ENCODE results near the gene ANKRD11.
"Not testable (repeated sequence)": the region's sequence is repeated elsewhere in the genome, so short reads cannot be mapped to it uniquely, and the experiment has no call there.

Gene ANKRD11

DNA sequence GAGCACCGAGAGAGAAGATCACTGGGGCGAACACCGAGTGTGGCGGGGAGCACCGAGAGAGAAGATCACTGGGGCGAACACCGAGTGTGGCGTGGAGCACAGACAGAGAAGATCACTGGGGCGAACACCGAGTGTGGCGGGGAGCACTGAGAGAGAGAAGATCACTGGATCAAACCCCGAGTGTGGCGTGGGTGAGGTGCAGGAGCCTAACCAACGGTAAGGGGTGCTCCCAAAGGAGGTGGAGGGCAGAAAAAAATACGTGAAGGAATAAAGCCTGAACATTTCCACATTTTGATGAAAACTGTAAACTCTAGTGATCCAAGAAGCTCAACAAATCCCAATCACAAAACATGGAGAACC is 100.2 kb downstream of the ANKRD11 start:
- DNase-seq (ENCODE audit: extremely low spot score, insufficient read length, low read depth); FAIRE-seq: not testable (repeated sequence)

DNA sequence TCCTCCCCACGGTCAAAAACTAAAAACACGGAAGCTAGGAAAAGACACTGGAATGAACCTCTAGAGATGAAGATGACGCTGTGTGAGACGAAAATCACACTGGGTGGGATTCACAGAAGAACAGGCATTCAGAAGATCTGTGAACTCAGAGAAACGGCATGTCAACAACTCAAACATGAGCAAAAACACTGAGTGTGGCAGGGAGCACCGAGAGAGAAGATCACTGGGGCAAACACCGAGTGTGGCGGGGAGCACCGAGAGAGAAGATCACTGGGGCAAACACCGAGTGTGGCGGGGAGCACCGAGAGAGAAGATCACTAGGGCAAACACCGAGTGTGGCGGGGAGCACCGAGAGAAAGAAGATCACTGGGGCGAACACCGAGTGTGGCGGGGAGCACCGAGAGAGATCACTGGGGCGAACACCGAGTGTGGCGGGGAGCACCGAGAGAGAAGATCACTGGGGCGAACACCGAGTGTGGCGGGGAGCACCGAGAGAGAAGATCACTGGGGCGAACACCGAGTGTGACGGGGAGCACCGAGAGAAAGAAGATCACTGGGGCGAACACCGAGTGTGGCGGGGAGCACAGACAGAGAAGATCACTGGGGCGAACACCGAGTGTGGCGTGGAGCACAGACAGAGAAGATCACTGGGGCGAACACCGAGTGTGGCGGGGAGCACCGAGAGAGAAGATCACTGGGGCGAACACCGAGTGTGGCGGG is 100.7 kb downstream of the ANKRD11 start:
- not testable (repeated sequence) for FAIRE-seq; DNase-seq (ENCODE audit: extremely low spot score, insufficient read length, low read depth)

DNA sequence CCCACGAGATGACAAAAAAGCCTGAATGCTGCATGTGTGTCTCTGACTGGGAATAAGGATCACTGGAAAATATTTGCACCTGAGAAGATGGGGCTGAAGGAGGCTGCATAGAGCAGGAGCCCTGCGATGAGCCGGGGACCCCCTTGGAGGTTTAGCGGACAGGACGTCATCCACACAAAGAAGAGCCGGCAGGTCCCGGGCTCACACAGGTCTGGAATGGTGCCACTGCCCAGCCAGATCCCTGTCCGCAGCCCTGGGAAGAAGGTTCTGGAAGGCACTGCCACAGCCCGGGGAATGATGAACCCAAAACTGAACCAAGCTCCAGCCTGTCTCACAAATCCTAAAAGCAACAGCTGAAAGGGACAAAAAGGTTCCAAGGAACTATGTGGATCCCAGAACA is 101.8 kb downstream of the ANKRD11 start:
- DNase-seq (ENCODE audit: extremely low spot score, insufficient read length, low read depth) (no peak), FAIRE-seq (no peak)

DNA sequence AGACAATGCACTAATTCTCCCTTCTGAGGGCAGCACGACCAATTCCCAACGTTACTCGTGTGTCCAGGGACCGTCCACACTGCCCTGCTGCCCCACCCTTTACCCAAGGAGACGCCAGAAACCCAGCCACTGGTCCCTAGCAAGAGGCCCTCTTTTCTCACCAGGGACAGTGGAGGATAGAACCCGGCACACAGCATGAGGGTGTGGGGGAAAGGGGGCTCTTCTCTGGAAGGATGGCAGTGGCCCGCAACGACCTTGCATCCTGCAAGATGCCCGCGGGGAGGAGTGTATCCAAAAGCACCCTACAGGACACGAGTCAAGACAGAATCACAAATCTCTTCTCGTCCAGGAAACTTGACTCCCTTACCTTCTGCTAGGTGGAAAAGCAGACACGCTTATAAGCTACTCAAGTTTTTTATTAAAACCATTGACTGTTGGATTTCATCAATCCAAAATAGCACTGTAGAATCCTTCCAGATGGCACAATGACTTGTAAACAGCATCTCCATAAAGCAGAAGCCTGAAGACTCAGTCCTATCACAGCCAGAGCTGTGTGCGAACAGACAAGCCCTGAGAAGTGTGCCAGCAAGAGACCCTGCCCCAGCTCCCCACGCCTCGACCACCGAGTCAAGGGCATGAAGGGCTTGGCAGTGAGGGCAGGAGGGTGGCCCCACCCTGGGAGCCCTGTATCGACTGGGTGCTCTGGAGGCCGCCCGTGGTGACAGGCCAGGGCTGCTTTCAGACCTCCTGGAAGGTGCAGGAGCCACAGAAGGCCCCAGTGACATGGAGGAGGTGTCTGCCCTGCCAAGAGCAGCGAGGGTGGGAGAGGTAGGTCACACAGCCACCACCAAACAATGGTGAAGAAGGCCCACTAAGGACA is 103.8 kb downstream of the ANKRD11 start:
- no peak for DNase-seq (ENCODE audit: extremely low spot score, insufficient read length, low read depth)
- FAIRE-seq = no peak

DNA sequence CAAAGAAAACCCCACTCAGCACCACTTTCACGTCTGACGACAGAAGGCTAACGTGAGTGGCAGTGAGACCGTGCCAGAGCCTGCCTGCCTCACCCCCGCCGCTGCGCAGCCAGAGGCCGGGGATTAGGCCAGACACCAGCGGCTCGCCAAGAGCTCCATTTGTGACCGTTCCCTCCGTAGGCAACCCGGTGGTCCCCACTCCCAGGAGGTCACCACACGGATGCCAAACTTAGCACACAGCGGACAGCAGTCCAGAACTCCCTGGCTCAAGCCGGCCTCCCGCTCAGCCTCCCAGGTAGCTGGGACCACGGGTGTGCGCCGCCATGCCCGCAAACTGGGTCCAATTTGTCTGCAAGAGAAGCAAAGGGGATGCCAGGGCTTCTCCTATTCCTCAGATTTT is 104.6 kb downstream of the ANKRD11 start:
- FAIRE-seq (no peak), DNase-seq (ENCODE audit: extremely low spot score, insufficient read length, low read depth) (no peak)

DNA sequence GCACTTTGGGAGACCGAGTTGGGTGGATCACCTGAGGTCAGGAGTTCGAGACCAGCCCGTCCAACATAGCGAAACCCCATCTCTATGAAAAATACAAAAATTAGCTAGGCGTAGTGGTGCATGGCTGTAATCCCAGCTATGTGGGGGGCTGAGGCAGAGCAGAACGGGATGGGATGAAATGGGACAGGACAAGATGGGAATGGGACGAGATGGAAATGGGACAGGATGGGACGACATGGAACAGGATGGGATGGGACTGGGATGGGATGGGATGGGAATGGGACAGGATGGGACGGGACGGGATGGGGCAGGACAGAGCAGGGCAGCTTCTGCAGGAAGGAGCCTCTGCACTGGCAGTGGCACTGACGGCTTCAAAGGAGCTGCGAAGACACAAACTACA is 106.1 kb downstream of the ANKRD11 start:
- FAIRE-seq (no peak), DNase-seq (ENCODE audit: extremely low spot score, insufficient read length, low read depth) (no peak)

DNA sequence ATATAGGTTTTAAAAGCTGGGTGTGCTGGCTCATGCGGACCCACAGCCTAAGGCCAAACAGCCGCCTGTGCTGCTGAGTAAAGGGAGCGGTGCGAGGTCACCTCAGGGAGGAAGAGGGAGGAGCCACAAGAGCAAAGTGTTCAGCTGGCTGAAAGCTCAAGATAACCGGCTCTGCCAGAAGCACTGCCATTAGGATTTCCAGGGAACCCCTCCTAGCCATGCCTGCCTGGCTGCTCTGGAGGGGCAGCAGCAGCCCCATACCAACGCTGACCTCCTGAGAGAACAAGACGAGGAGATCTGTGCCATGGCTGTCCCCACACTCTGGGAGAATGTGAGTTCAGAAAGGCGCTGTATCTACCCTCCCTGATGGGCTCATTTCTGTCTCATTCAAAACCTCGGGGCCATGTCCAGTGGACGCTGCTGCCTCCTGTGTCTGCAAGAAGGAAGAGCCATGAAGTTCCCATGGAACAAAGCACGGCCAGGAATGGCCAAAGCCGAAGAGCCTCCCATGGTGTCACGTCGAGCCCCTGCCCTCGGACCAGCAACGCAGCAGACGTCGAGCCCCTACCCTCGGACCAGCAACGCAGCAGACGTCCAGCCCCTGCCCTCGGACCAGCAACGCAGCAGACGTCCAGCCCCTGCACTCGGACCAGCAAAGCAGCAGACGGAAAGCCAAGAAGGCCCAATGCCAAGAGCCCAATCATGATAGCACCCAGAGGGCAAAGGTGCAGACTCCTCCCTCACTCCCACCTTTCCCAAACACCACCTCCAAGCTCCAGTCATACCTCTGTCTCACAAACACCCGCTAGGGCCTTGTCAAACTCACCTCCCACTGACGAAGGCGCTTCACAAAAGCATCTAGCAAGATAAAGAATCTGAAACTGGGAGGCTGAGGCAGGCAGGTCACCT is 107.0 kb downstream of the ANKRD11 start:
- no peak for DNase-seq (ENCODE audit: extremely low spot score, insufficient read length, low read depth)
- FAIRE-seq = no peak

DNA sequence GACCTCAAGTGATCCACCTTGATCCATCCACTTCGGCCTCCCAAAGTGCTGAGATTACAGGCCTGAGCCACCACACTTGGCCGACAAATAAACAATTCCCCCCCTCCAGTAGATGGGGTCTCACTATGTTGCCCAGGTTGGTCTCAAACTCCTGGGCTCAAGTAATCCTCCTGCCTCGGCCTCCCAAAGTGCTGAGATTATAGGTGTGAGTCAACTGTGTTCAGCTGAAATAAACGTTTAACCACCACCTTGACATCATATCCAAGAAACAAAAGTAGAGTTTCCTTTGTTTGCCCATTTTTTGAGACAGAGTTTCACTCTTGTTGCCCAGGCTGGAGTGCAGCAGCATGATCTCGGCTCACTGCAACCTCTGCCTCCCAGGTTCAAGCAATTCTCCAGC is 107.8 kb downstream of the ANKRD11 start:
- not testable (repeated sequence) for FAIRE-seq; DNase-seq (ENCODE audit: extremely low spot score, insufficient read length, low read depth)

DNA sequence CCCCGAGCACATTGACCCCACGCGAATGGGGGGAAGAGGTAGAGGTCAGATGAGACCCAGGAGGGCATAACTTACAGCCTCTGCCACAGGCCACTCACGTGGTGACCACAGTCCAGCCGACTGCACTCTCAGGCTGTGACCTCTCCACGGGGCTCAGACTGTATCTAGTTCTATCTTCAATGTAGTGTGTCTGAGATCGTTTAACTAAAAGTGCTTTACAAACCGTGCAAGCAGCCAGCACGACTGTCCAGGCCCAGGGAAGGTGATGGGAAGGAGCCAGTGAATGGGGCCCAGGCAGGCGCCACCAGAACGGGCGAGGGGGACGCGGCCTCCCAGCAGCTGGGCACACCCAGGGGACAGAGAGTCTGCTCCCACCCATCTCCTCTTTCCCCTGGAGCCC is 108.6 kb downstream of the ANKRD11 start:
- FAIRE-seq = no peak
- no peak for DNase-seq (ENCODE audit: extremely low spot score, insufficient read length, low read depth)

DNA sequence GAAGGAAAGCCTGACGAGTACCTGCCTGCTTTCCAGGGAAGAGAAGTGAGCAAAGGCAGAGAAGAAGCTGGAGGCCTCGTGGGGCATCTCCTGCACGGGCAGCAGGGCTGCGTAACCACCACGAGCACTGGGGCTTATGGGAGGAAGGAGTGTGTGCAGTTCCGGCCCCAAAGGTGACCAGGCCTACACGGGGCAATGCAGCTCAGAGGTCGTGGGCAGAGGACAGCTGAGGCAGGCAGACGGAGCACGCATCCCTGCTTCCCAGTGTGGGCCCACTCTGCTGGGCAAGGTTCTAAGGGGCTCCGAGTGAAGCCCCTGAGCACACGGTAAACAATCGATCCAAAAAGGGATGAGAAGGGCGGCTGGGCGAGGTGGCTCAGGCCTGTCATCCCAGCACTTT is 109.7 kb downstream of the ANKRD11 start:
- FAIRE-seq (no peak), DNase-seq (ENCODE audit: extremely low spot score, insufficient read length, low read depth) (no peak)

DNA sequence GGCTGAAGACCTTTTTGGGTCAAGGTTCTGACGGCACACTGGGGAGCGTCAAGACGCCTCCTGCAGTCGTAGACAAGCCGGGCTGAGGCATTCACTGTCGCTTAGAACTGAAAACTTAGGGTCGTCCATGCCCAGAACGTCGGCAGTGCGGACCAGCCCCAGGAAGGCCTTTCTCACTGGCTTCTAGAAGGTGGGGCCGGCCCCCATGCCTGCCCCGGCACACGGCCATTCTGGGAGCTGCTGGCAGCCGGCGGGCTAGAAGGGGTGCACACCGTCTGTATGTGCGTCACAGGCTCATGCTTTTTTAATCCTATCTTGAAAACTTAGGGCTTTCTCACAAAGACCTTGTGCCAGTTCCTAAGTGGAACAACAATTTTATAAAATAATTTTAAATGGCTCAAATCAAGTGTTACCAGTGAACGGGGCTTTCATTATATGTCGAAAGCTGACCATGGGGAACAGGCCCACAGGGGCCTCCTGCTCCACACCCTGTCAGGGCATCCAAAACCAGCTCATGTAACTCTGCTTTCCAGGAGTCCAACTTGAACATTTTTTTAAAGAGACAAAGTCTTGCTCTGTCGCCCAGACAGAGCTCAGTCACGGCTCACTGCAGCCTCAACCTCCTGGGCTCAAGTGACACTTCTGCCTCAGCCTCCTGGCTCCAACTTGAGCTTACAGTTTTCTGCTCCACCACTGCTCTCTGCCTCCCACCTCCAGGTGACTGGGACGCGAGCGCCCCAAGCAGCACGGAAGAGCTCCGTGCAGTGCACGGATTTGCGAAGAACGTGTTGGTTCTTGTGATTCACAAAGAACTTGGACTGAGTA is 111.2 kb downstream of the ANKRD11 start:
- FAIRE-seq (peak; percentile 62), DNase-seq (ENCODE audit: extremely low spot score, insufficient read length, low read depth) (no peak)

DNA sequence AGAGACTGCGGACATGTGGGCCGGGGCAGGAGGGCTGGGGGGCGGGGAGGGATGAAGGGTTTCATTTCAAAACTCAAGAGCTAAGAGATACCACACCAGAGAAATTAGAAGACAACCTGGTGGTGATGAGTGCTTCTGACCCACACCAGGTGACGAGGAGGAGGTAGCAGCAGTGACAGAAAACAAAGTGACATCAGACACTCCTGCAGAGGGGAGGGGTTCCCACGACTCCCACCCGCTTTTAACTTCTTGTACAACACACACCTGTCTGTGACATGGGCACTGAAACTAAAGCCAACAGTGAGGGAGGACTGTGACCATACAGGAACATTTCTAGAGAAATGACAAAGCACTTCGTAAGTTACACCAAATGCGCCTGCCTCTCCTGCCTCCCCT is 112.9 kb downstream of the ANKRD11 start:
- FAIRE-seq (no peak), DNase-seq (ENCODE audit: extremely low spot score, insufficient read length, low read depth) (no peak)

DNA sequence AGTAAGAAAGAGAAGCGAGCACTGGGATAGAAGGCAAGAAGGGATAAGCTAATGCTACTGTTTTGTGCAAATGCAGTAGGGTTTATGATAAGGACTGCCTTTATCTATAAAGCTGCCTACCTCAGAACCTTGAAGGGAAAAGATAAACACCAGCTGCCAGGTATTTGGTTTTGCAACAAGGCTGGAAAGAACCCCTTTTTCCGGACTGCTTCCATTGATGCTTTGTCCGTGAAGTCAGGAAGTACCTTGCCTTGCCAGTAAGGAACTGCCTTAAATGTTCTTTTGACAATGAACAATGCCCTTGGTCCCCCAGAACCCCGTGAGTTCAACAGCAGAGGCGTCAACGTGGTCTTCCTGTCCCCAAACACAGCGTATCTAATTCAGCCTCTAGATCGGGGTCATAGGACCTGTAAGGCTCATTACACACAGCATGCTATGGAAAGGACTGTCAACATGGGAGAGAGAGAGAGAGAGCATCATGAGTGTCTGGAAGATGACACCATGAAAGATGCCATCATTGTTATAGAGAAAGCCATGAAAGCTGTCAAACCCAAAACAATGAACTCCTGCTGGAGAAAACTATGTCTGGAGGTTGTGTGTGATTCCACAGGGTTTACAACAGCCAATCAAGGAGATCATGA is 113.4 kb downstream of the ANKRD11 start:
- DNase-seq (ENCODE audit: extremely low spot score, insufficient read length, low read depth) = no peak
- FAIRE-seq = no peak

DNA sequence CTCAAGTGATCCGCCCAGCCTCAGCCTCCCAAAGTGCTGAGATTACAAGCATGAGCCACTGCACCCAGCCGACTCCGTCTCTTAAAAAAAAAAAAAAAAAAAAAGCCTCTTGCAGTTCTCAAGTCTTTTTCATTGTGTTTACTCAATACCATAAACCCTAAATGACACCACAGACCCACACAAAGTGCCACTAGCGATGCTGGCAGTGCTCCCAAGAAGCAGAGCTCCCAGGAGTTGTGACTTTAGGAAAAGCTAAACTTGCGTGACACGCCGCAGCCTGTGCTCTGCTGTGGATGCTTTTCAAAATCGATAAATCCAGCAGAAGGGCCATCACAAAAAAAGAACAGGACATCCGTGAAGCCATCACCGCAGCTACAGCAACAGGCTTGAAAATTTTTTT is 114.7 kb downstream of the ANKRD11 start:
- DNase-seq (ENCODE audit: extremely low spot score, insufficient read length, low read depth) (no peak), FAIRE-seq (no peak)

DNA sequence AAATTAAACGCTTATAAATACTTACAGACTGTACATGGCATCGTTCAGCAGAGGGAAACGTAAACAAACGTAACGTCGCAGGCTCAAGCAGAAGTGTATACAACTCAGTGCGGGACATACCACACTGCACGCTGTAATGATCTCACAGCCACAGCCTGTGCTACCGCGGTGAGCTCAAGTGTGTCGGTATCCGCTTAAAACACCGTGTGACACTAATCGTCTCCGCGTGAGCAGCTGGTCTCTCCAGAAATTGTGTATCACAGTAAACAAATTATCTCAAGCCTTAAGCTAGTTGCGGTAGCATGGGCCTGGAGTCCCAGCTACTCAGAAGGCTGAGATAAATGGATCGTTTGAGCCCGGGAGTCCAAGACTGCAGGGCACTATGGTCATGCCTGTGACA is 115.3 kb downstream of the ANKRD11 start:
- DNase-seq (ENCODE audit: extremely low spot score, insufficient read length, low read depth) = peak; percentile 23
- peak; percentile 83 for FAIRE-seq

DNA sequence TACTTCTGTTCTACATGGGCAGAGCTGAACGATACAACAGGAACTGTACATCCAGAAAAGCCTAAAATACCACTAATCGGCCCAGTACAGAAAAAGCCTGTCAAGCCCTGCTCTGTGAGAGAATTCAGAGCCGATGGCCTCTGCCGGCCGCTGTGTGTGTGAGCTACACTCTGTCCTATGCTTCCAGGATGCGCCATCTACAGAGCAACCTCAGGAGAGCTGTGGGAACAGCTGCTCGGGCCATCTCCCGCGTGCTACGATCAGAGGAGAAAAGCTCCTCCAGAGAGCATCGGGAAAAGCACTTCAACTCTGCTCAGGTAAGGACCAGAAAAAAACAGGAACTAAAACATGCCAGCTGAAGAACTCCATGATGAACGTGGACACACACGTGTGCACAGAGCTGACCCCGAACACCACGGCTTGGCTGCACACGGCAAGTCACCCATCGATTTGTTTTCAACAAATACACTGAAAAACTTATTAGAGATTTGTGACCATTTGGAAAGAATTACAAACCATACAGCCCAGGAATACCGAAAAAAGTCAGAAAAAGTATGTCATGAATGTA is 115.9 kb downstream of the ANKRD11 start:
- no peak for DNase-seq (ENCODE audit: extremely low spot score, insufficient read length, low read depth)
- FAIRE-seq = no peak

DNA sequence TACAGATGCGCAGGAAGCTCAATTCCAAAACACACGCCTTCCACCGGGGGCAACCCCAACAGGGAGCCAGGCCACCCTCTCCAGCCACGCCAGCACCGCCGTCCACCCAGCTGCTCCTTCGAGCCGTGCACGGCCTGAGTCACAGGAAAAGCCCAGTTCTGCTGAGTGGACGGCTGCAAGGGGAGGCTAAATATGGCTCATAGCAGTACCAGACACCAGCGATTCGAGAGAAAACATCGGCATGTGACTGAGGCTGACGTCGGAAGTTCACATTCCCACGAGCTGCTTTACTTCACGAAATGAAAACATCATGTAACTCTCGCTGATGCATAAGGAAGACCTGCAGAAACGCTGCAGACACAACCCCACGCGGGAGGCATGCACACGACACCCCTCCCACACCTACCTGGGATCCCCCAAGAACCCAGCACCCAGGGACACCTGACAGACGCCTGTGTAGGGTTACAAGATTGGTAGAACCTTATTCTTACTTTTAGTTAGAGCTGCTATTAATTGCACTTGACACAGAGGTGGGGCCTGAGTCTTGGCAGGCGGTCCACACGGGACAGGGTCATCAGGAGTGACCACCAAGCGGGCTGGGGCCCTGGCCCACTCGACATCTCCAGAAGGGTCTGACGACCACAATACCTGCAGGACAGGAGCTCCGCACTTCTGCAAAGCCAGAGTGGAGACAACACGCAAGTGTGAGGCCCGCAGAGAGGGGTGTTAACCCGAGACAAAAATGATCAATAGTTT is 116.8 kb downstream of the ANKRD11 start:
- no peak for FAIRE-seq
- no peak for DNase-seq (ENCODE audit: extremely low spot score, insufficient read length, low read depth)

DNA sequence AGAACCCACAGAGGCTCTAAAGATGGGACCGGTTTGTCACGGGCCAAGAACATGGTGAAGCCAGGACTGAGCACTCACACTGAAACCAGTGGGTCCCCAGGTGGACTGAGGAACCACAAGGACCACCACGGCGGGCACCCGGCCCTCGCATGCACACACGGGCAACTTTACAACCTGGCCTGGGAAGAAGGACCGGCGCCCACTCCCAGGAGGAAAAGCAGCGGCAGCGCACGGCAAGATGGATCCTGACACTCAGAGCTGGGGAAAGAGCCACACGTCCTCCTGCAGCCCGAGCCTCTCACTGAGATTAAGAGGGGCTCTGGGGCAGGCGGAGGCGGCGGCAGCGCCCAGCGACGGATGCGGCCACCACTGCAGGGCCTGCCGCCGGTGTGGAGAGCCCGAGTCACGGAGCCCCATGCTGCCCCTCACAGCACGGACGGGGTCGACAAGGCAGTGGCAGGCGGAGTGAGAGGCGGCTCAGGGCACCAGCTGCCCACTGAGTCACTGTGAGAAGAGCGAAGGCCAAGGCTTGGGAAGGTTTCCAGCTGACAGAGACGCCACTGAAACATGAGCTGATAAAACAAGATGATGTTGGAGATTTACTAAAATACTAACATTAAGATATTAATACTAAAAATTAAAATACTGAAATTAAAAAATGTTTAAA is 118.3 kb downstream of the ANKRD11 start:
- FAIRE-seq (no peak), DNase-seq (ENCODE audit: extremely low spot score, insufficient read length, low read depth) (no peak)
